Duodenal mucosa (tissue), 2 donors: ENCODE measurements around the gene EXTL1.
A peak's percentile ranks its signal among the peaks of the same experiment; 100 is the strongest.

Experiments used
- H3K27ac ChIP-seq: one replicate; pipeline ENCODE4 v1.7.0; 2013; ENCODE audit warnings: low read depth, low read length
- H3K27me3 ChIP-seq, 2 donors: one replicate each; pipeline ENCODE4 v1.7.0; 2013; ENCODE audit warnings: low read length in 2 of 2, control low read depth in 1 of 2; ENCODE audit not compliant: insufficient read depth in 2 of 2, control insufficient read depth in 1 of 2
- H3K36me3 ChIP-seq, 2 donors: one replicate each; pipeline ENCODE4 v1.7.0; 2013; ENCODE audit warnings: low read length in 2 of 2, control low read depth in 1 of 2; ENCODE audit not compliant: insufficient read depth in 2 of 2, control insufficient read depth in 1 of 2
- H3K4me1 ChIP-seq, 2 donors: one replicate each; pipeline ENCODE4 v1.7.0; 2013; ENCODE audit warnings: low read length in 2 of 2, control low read depth in 1 of 2; ENCODE audit not compliant: insufficient read depth in 2 of 2, control insufficient read depth in 1 of 2
- H3K4me3 ChIP-seq, 2 donors: one replicate each; pipeline ENCODE4 v1.7.0; 2013; ENCODE audit warnings: low read length in 2 of 2, low read depth in 1 of 2
- H3K9ac ChIP-seq, 2 donors: one replicate each; pipeline ENCODE4 v1.7.0; 2013; ENCODE audit warnings: low read length in 2 of 2, low read depth in 1 of 2
- H3K9me3 ChIP-seq, 2 donors: one replicate each; pipeline ENCODE4 v1.7.0; 2013; ENCODE audit warnings: low read length in 2 of 2, control low read depth in 1 of 2; ENCODE audit not compliant: control insufficient read depth in 1 of 2

EXTL1 gene

GRCh38 chr1:26031611-26032220 is 10.1 kb downstream of the EXTL1 start:
- Histone ChIP-seq H3K4me1 (peaks cover 9 to 11% of the 10 kb centered on the region in 2 donors), H3K9me3 (no peaks in the 10 kb centered on the region), H3K9ac (no peak overlapping the region), H3K27ac (no peak overlapping the region), H3K27me3 (peaks cover 5 to 11% of the 10 kb centered on the region in 2 donors), H3K4me3 (no peak overlapping the region), H3K36me3 (no peaks in the 10 kb centered on the region)

GRCh38 chr1:26032656-26033357 is 11.2 kb downstream of the EXTL1 start:
- Histone ChIP-seq H3K4me1 (peaks cover 9 to 11% of the 10 kb centered on the region in 2 donors), H3K27me3 (peaks cover 5 to 11% of the 10 kb centered on the region in 2 donors), H3K9ac (no peak overlapping the region), H3K36me3 (no peaks in the 10 kb centered on the region), H3K27ac (no peak overlapping the region), H3K4me3 (no peak overlapping the region), H3K9me3 (no peaks in the 10 kb centered on the region)

GRCh38 chr1:26034504-26035202 is 13.1 kb downstream of the EXTL1 start:
- Histone ChIP-seq H3K27me3 (peaks cover 5 to 11% of the 10 kb centered on the region in 2 donors), H3K9me3 (no peaks in the 10 kb centered on the region), H3K27ac (no peak overlapping the region), H3K36me3 (no peaks in the 10 kb centered on the region), H3K9ac (peak overlapping the region; percentile 39 to 48), H3K4me3 (peak overlapping the region; percentile 74 to 99), H3K4me1 (peaks cover 9 to 11% of the 10 kb centered on the region in 2 donors)

- H3K36me3 ChIP-seq, result no peaks in the 10 kb centered on the region
- peak overlapping the region; percentile 62 for H3K27ac ChIP-seq
- peak overlapping the region; percentile 74 to 99 for H3K4me3 ChIP-seq
- peaks cover 9 to 11% of the 10 kb centered on the region in 2 donors for H3K4me1 ChIP-seq
- no peaks in the 10 kb centered on the region for H3K9me3 ChIP-seq
- peak overlapping the region; percentile 65 to 70 for H3K9ac ChIP-seq
- H3K27me3 ChIP-seq, result peaks cover 5 to 11% of the 10 kb centered on the region in 2 donors
These were observed 13.8 kb downstream of the EXTL1 start for GRCh38 chr1:26035203-26035958.

- peaks cover 9 to 11% of the 10 kb centered on the region in 2 donors for H3K4me1 ChIP-seq
- H3K36me3 ChIP-seq, result no peaks in the 10 kb centered on the region
- peak overlapping the region; percentile 62 for H3K27ac ChIP-seq
- peaks cover 5 to 11% of the 10 kb centered on the region in 2 donors for H3K27me3 ChIP-seq
- peak overlapping the region; percentile 65 to 70 for H3K9ac ChIP-seq
- peak overlapping the region; percentile 74 to 99 for H3K4me3 ChIP-seq
- no peaks in the 10 kb centered on the region for H3K9me3 ChIP-seq
These were observed 14.6 kb downstream of the EXTL1 start for GRCh38 chr1:26035959-26036755.

GRCh38 chr1:26036756-26037281 is 15.2 kb downstream of the EXTL1 start:
- no peak overlapping the region for H3K9ac ChIP-seq
- no peaks in the 10 kb centered on the region for H3K9me3 ChIP-seq
- H3K27me3 ChIP-seq, result peaks cover 5 to 11% of the 10 kb centered on the region in 2 donors
- H3K27ac ChIP-seq, result no peak overlapping the region
- H3K4me3 ChIP-seq, result no peak overlapping the region
- peaks cover 9 to 11% of the 10 kb centered on the region in 2 donors for H3K4me1 ChIP-seq
- H3K36me3 ChIP-seq, result no peaks in the 10 kb centered on the region

- H3K4me3 ChIP-seq, result no peak overlapping the region
- no peaks in the 10 kb centered on the region for H3K36me3 ChIP-seq
- no peaks in the 10 kb centered on the region for H3K9me3 ChIP-seq
- peaks cover 5 to 11% of the 10 kb centered on the region in 2 donors for H3K27me3 ChIP-seq
- H3K4me1 ChIP-seq, result peaks cover 9 to 11% of the 10 kb centered on the region in 2 donors
- H3K27ac ChIP-seq, result no peak overlapping the region
- H3K9ac ChIP-seq, result no peak overlapping the region
These were observed 16.3 kb downstream of the EXTL1 start for GRCh38 chr1:26037904-26038303.

GRCh38 chr1:26038477-26038876 is 16.9 kb downstream of the EXTL1 start:
- H3K27me3 ChIP-seq, result peaks cover 0 to 11% of the 10 kb centered on the region in 2 donors
- H3K4me1 ChIP-seq, result peaks cover 9 to 11% of the 10 kb centered on the region in 2 donors

GRCh38 chr1:26038904-26039303 is 17.3 kb downstream of the EXTL1 start:
- no peaks in the 10 kb centered on the region for H3K9me3 ChIP-seq
- no peaks in the 10 kb centered on the region for H3K36me3 ChIP-seq
- no peak overlapping the region for H3K4me3 ChIP-seq
- H3K27me3 ChIP-seq, result peaks cover under 1 to 9% of the 10 kb centered on the region in 2 donors
- H3K4me1 ChIP-seq, result peaks cover 9 to 11% of the 10 kb centered on the region in 2 donors
- no peak overlapping the region for H3K27ac ChIP-seq
- no peak overlapping the region for H3K9ac ChIP-seq

More at GRCh38 chr1:26038477-26038876, 16.9 kb downstream of the EXTL1 start:
- no peak overlapping the region for H3K27ac ChIP-seq
- no peaks in the 10 kb centered on the region for H3K9me3 ChIP-seq
- no peaks in the 10 kb centered on the region for H3K36me3 ChIP-seq
- H3K9ac ChIP-seq, result no peak overlapping the region
- H3K4me3 ChIP-seq, result no peak overlapping the region
